SIG-M5 treated with dmso at 0.1 percent for 504 hours (cell line): ENCODE measurements around the gene CAMK1D.
"Not testable (repeated sequence)": the region's sequence is repeated elsewhere in the genome, so short reads cannot be mapped to it uniquely, and the experiment has no call there.

Source experiments
- DNase-seq: peaks from one replicate; lab custom pipeline; 2025; ENCODE audit not compliant: unreplicated experiment; lab: John Stamatoyannopoulos, UW

Gene CAMK1D

DNA sequence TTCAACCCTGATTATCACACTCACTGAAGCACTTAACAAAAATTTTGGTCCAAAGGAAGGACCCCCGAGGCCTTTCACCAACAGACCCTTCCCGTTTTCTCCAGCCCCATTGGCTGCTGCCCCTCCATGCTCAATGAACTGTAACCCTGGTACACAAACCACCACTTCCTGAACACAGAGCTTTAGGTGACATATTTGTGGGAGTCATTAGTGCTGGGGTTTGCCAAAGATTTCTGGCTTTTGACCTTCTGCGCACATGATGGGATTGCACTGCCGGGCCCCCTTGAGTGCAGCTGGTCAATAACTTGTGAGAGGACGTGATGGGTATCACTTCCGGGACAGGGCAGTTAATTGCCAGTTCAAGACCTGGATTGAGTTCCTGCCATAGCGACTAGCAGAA lies 9.0 kb upstream of the CAMK1D start:
- no peak for DNase-seq

DNA sequence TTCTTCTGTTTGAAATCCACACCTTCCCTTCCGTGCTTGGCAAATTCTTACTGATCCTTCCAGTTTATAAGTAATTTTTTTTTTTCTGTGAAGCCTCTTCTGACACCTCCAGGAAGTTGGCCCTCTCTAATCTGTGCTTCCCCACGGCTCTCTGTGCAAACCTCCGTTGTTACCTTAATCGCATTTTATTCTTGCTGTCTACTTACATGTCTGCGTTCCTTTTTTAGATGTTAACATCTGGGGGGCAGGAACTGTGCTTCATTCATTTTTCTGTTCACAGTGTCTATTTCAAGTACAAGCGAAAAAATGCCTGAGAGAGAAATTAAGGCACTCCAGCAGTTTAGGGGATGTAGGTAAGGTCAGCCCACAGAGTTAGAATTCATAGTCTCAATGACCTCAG lies 8.4 kb upstream of the CAMK1D start:
- DNase-seq, result no peak

DNA sequence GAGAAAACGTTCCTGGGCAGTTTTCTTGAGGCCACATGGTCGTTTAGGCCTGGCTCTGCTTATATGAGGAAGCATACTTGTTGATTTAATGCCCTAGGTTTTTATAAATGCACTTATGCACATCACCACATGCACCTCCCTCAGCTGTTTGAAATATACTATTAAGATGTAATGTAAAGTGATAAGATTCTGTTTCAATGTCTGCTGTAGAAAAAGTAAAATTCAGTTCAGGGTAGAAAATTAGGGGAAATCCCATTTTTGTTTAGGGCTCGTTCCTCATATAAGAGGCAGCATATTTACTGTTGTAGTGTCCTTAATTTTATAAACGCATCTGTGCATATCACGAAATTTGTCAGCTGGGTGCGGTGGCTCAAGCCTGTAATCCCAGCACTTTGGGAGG lies 7.8 kb upstream of the CAMK1D start:
- no peak for DNase-seq

DNA sequence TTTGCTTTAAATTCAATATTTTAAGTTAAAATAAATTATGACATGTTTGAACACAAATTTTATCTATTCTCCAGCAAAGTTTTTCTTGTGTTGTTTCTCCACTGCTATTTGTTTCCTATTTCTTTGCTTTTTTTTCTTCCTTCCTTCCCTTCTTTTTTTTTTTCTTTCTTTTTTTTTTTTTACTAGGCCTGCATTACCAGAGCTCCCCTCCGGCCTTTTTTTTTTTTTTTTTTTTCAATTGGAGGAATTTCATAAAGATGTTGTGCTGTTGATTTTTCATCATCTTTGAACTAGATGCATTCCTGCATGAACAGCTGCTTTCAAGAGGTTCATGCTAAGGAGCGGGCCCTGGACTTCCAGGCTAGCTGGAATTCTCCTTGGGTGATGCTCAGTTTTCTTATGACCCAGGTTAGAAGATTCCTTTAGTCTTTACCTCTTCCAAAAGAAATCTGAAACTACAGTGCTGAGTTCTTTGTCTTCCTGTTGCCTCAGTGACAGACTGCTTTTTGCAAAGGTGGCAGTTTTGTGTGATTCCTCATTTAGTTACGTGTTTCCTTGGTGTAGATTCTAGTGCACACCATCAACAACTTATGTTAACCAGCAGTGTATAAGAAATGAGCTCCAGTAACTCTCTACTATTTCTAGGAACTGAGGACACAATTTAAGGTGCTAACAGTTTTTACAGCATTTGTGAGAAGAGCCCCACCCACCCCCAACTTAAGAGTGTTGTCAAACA lies 4.8 kb upstream of the CAMK1D start:
- DNase-seq, result no peak

DNA sequence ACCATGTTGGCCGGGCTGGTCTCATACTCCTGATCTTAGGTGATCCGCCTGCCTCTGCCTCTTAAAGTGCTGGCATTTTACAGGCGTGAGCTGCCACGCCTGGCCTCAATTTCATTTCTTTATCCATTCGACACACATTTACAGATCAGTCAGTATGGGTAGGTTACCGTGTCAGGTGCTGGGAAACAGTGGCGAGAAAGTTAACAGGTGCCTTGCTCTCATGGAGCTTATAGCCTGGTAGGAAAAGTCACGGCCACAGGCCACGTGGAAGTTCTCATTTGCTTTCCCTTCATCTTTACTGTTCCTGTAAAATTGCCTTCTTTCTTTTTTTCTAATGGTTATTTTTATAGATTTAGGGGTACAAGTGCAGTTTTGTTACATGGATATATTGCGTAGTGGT lies 2.6 kb upstream of the CAMK1D start:
- DNase-seq, result no peak

DNA sequence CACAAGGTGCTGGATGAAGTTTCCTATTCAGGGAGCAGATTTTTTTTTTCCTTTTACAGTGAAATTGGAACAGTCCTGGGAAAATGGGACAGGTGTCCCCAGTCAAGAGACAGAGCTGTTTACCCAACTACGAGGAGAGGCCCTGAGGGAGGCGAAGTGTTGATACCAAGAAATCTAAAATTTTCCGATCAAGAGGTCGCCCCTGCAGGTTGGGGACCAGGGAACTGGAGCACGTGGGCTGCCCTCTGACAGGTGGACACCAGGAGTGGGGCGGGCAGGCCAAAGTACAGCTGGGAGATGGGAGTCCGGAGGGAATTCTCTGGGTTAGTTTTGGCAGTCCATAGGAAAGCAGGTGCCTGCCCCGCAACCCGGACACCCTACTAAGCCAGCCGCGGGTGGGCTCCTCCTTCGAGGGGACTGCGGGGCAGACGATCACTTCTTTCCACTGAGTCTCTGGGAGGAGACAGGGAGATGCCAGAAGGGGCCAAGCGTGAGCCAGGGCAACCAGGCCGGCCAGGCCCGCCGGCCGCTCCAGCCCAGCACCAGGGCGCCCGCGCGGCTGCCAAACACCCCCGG lies 965 bp upstream of the CAMK1D start:
- DNase-seq, result no peak

DNA sequence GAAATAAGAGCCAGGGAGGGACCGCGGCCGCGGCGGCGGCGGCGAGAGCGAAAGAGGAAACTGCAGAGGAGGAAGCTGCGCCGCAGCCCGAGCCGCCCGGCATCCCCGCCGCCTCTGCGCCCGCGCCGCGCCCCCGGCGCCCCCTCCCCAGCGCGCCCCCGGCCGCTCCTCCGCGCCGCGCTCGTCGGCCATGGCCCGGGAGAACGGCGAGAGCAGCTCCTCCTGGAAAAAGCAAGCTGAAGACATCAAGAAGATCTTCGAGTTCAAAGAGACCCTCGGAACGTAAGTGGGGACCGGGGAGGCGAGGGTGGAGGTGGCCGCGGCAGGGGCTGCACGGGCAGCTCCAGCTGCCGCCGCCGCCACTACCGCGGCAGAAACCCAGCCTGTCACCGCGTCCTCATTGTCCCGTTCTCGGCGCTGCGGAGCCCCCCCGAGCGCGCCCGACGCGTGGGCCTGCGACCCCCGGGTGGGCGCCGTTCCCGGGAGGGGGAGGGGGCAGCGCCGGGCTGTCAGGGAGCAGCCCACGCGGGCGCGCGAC lies 351 bp downstream of the CAMK1D start:
- DNase-seq, result no peak

DNA sequence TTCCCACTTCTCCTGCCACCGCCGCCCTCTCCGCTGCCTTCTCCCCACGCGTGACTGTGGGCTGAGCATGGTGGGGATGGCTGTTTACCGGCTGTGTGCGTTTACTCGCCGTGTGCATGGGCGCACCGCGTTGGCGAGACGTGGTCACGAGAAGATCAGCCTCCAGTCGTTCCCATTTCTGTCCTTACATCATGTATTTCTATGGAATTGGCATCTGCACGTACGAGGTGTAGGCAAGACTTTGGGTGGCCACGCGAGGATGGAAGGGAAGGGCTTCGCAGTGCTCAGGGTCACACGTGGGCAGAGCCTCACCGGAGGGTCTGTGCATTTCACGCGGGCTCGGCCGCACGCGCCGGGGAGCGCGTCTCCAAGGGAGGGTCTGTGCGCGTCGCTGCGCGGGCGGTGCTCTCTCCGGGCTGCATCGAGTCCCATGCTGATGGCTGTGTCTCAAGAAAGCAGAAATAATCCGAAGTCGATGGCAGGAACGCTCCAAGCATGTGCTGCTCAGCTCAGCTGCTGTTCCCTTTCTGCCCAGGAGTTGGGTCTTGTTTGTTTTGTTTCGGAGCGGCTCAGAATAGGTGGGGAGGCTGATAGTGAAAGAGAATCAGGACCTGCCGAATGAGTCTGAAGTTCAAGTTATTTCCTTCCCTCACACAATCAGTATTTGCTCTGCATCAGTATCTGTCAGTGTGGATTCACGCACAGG lies 973 bp downstream of the CAMK1D start:
- DNase-seq, result peak; percentile 29

DNA sequence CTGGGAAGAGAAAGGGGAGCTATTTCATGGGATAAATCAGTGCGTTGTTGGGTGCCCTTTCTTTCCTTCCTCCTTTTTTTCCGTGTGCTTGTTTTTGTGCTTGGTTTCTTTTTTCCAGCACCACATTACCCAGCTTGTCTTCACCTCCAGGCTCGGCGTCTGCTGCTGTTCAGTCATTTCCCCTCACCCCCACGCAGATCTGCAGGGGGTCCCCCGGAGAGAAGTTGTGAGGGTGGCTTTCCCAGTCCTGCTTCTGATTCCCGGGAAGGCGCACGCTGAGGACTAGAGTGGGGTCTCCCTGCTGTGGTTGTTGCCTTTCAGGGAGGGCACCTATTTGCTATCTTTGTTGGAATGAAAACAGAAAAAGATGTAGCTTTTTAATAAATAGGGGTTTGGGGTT lies 1.6 kb downstream of the CAMK1D start:
- no peak for DNase-seq

DNA sequence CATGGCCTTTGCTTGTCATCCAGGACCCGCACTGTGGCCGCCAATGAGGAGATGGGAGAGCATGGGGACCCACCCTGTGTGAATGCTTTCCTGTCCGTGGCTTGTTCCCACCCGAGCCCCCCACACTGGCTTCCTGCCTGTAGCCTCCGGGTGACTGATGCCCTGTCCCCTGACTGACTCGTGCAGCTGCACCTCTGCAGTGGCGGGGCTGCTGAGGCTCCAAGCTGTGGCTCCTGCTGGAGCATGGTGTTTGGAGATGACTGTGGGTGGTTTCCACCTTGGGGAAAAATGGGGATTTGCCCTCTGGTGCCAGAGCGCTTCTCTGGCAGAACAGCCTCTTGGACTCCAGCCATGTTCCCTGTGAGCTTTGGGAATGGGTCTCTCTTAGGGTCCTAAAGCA lies 2.1 kb downstream of the CAMK1D start:
- DNase-seq, result no peak

DNA sequence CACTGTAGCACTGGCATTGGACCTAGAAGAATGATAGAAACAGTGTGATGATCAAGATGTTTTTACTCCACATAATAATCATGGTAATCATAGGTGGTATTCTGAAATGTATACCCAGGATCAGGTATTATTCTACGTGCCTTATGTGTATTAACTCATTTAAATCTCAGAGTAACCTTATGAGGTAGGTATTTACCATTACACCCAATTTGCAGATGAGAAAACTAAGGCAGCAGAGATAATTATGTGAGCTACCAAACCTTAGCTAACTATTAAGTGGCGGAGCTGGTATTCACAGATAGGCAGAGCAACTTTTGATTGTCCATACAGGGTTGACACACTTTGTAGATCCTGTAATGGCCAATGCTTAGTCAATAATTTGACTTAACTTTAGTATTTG lies 2.5 kb downstream of the CAMK1D start:
- no peak for DNase-seq

DNA sequence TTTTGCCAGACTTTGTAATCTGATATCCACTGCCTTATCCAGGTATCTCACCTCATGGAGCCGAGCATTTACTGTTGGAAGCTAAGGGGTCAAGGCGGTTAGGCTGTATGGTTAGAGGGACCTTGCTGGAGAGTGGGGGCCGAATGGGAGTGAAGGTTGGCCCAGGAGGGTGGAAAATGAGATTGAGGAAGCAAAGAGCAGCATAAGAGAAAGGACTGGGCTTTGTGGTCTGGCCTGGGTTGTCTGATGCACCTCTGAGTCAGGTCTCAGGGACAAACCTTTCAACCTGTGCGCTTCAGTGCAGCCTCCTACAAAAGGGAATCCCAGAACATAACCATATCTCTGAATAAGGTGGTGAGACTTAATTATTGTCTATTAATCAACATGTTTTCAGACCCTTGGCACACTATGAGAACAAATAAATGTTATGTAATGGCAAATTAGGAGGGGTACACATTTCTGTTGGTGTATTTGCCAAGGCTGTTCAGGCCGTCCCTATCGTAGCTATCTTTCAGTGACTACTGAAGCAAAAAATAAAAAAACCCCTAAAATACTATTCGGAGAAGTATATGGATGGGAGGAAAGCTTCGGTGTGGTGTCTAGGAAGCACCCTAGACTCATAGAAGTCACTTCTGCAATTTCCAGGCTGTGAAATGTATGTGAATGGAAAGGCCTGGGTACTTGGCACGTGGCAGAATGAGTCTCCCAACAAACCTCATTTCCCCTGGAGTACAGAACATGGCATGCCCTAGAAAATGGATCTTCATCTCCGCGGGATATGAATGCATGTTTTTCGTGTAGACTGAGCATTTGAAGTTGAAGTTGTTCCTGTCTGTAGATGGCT lies 4.3 kb downstream of the CAMK1D start:
- no peak for DNase-seq

DNA sequence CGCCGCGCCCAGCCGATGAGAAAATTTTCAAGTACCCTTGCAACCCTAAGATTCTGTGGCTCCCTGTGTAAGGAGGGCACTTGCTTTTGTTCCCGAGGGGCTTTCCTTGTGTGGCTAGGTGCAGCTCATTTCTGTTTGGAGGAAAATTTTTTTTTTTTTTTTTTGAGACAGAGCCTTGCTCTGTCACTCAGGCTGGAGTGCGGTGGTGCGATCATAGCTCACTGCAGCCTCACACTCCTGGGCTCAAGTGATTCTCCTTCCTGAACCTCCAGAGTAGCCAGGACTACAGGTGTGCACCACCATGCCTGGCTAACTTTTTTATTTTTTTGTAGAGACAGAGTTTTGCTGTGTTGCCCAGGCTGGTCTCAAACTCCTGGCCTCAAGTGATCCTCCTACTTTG lies 5.3 kb downstream of the CAMK1D start:
- not testable (repeated sequence) for DNase-seq

DNA sequence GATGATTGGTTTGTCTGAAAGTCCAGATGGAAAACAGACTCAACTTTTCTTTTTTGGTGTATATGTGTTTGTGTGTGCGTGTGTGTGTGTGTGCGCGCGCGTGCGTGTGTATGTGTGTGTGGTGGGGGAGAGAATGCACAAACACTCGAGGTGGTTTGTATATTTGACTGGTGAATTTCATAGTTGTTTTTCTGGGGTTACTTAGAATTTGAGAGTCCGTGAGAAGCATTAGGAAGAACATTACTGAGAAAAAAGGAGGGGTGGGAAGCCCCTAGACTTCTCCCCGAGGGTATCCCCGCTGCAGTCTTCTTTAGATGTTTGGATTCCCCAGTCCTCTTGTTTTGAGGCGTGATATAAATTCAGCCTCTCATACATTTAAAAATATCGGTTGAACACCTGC lies 6.0 kb downstream of the CAMK1D start:
- DNase-seq, result no peak

DNA sequence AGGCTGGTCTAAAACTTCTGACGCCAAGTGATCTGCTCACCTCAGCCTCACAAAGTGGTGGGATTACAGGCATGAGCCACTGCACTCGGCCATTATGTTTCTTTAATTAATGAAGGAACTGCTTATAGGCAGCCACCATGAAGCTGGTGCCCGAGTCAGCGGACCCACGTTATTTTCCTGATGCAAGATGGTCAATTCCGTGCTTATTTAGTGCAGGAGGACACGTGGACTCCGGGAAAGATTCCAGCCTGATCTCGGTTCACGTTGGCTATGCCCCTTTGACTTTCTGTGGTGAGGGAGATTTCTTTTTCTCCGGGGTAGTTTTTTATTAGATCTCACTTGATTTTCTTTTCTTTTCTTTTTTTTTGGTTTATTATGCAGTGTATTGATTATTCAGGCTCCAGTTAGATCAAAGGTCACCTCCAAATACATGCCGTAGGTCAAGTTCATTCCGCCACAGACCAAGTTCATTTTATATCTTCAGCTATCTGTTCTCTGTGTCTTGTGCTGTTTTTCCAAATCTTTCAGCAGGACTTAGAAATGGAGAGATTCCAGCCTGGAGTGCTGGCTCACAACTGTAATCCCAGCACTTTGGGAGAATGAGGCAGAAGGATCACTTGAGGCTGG lies 8.3 kb downstream of the CAMK1D start:
- DNase-seq, result no peak

DNA sequence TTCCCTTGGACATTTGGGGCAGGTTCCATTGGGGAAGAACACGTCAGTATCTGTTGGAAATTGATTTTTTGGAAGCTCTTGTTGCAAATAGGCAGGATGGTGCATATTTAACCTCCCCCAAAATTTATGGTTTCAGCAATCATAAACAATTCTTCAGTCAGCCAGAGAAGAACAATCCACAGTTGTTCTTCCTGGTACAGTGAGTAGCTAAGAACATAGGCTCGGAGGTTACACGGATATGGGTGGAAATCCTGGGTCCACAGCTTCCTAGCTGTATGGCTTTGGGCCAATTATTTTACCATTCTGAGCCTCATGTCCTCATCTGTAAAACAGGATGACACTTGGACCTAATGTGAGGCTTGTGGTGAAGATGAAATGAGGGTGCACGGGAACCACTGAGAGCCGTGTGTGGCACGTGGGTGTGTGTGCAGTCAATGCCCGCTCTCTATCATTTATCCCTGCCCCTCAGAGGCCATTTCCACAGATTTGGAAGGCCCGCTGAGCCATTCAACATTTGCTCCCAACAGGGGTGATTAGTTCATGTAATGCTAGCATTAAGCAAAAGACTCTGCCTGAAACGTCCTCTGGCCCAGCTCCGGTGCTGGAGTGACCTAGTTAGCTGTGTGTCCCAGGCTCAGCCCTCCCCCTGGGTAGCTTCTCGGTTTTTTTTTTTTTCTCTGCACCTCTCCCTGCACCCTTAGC lies 9.7 kb downstream of the CAMK1D start:
- no peak for DNase-seq

DNA sequence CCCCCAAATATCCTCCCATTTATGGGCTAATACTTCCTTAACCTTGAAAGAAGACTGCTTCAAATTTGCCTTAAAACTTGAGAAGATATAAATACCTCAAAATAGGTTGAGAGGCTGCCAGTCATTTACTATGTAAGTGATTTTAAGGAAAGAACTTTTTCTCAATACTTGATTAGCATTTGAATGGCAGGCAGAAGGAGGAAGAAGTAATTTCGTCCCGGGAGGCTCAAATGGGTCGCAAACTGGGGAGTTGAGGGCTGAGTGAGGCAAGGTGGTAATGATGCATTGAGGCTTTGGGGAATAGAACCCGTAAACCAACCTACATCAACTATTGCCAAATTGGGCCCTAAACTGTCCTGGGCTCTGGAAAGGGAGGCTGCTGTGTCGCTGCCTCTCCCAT lies 11.1 kb downstream of the CAMK1D start:
- no peak for DNase-seq

DNA sequence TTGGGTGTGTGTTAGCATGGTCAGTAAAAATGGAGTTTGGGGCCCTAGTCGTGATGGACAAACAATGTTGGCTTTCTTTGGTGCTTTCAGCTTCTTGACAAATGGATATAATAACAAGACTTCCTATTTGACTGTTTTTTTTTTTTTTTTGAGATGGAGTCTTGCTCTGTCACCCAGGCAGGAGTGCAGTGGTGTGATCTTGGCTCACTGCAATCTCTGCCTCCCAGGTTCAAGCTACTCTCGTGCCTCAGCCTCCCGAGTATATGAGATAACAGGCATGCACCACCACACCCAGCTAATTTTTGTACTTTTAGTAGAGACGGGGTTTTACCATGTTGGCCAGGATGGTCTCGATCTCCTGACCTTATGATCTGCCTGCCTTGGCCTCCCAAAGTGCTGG lies 11.8 kb downstream of the CAMK1D start:
- DNase-seq, result not testable (repeated sequence)

DNA sequence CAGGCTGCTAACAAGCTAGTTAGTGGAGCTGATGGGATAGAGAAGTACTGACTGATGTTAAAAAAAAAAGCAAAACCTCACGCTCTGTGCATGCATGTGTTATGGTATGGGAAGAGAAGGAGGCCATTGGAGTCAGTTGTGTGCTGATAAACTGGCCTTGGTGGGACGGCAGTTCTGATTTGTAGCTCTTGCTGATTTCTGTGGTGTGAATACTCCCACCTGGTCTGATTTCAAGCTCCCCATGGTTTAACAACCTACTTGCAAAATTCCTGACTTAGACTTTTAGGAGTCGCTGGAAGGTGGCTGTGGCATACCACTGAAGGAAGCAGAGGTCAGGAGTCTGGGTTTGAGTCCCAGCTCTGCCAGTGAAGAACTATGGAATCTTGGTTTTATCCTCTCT lies 15.2 kb downstream of the CAMK1D start:
- no peak for DNase-seq

DNA sequence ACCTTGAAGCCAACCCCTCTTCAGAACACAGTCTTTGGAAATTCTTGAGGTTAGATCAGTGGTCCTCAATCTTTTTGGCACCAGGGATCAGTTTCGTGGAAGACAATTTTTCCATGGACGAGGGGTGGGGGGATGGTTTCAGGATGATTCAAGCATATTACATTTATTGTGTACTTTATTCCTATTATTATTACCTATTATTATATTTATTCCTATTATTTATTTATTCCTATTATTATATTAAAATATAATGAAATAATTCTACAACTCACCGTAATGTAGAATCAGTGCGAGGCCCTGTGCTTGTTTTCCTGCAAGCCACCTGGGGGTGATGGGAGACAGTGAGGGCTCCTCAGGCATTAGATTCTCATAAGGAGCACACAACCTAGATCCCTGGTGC lies 17.9 kb downstream of the CAMK1D start:
- DNase-seq, result no peak
